Endothelial cell of umbilical vein (primary cell): ENCODE data around the gene PLEKHG4B. TPM values are rescaled to one million over a fixed set of nuclear protein-coding genes. Genes with fewer than 3 reads are reported as not detected.

ENCODE experiments used
- BruUV-seq: library from RNA; stranded (reverse); fragments of 400-500 nt; replicated peaks from 2 replicates; lab custom pipeline; 2021; lab: Mats Ljungman, UMichigan
- CTCF ChIA-PET: fragments of 300-600, 350-600 bp; sonication (Branson Sonifier 250); formaldehyde crosslinking; loops from one replicate; lab custom pipeline; 2021; ENCODE audit warnings: antibody characterized with exemption, inconsistent platforms; lab: Charles Lee
- POLR2A ChIA-PET: fragments of 300-600, 350-600 bp; sonication (Branson Sonifier 250); formaldehyde crosslinking; loops from one replicate; lab custom pipeline; 2021; ENCODE audit warnings: antibody characterized with exemption, inconsistent platforms; lab: Charles Lee
- DNase-seq: peaks from one replicate; pipeline ENCODE4 v3.0.0-alpha.2; 2011; ENCODE audit warnings: low read depth, low spot score
- FAIRE-seq: peaks from 2 replicates; lab custom pipeline; 2011; peaks lifted over from hg19 to GRCh38; lab: Jason Lieb, UNC
- H2AFZ ChIP-seq: 2 replicates; pipeline ENCODE4 v1.6.0; 2012; ENCODE audit warnings: low read depth, low read length, control low read depth, inconsistent platforms
- H3K27ac ChIP-seq: 2 replicates; pipeline ENCODE4 v1.5.1; 2011; ENCODE audit warnings: low read depth, mild to moderate bottlenecking, control low read depth, low read length, moderate library complexity; ENCODE audit not compliant: insufficient read depth
- H3K27me3 ChIP-seq, 2 experiments: 2 replicates each; pipeline versions ENCODE4 v1.6.0 to v1.6.1; 2011; ENCODE audit warnings: low read length in 2 of 2, mixed read lengths in 1 of 2; ENCODE audit not compliant: control insufficient read depth in 2 of 2, insufficient read depth in 2 of 2
- H3K36me3 ChIP-seq, 2 experiments: 2 replicates in 1 of 2; 3 replicates in 1 of 2; pipeline ENCODE4 v1.5.1; 2011; ENCODE audit warnings: low read length in 2 of 2, mild to moderate bottlenecking in 1 of 2, moderate library complexity in 1 of 2; ENCODE audit not compliant: control insufficient read depth in 2 of 2, insufficient read depth in 2 of 2; ENCODE audit errors: extremely low read depth in 1 of 2
- H3K4me1 ChIP-seq: 3 replicates; pipeline ENCODE4 v1.5.1; 2011; ENCODE audit warnings: mild to moderate bottlenecking, low read length; ENCODE audit not compliant: control insufficient read depth, insufficient read depth; ENCODE audit errors: extremely low read depth
- H3K4me2 ChIP-seq: 2 replicates; pipeline ENCODE4 v1.6.1; 2011; ENCODE audit warnings: low read length, control low read depth, mixed read lengths; ENCODE audit not compliant: insufficient read depth
- H3K4me3 ChIP-seq, 3 experiments: fragments of 200-600 bp in 1 of 3; sonication (generic), shearing (Covaris generic) in 1 of 3; replicated peaks in 1 of 3; 2 replicates each; pipeline ENCODE4 v1.5.1; 2011 to 2016; ENCODE audit warnings: control low read depth in 3 of 3, low read length in 3 of 3, mild to moderate bottlenecking in 2 of 3, inconsistent platforms in 1 of 3, low read depth in 1 of 3, moderate library complexity in 1 of 3; ENCODE audit not compliant: insufficient read depth in 1 of 3
- H3K79me2 ChIP-seq: 2 replicates; pipeline ENCODE4 v1.6.0; 2012; ENCODE audit warnings: low read length, inconsistent platforms; ENCODE audit not compliant: control insufficient read depth, insufficient read depth
- H3K9ac ChIP-seq: replicated peaks from 2 replicates; pipeline ENCODE3; 2011; ENCODE audit warnings: low read length, control low read depth; ENCODE audit not compliant: insufficient read depth; ENCODE audit errors: extremely low read depth
- H3K9me1 ChIP-seq: replicated peaks from 3 replicates; pipeline ENCODE4 v1.6.0; 2011; ENCODE audit warnings: mild to moderate bottlenecking, low read length; ENCODE audit not compliant: control insufficient read depth, insufficient read depth; ENCODE audit errors: extremely low read depth
- H3K9me3 ChIP-seq: replicated peaks from 2 replicates; pipeline ENCODE4 v1.5.1; 2012; ENCODE audit warnings: low read length, inconsistent platforms; ENCODE audit not compliant: control insufficient read depth, insufficient read depth
- H4K20me1 ChIP-seq: replicated peaks from 2 replicates; pipeline ENCODE3; 2011; ENCODE audit warnings: mild to moderate bottlenecking, low read length; ENCODE audit not compliant: control insufficient read depth, insufficient read depth; ENCODE audit errors: extremely low read depth
- CTCF ChIP-seq, 2 donors: IDR thresholded peaks; 1 replicate in 1 of 2; 2 replicates in 1 of 2; pipeline ENCODE4 v1.5.1; 2011; ENCODE audit warnings: low read length in 2 of 2, mild to moderate bottlenecking in 2 of 2, moderate library complexity in 2 of 2, control low read depth in 1 of 2, inconsistent platforms in 1 of 2, low read depth in 1 of 2; ENCODE audit not compliant: insufficient read depth in 1 of 2; ENCODE audit errors: extremely low read depth in 1 of 2
- EZH2 ChIP-seq: IDR thresholded peaks from 2 replicates; pipeline ENCODE4 v1.6.1; 2012; ENCODE audit warnings: borderline replicate concordance, low read depth, mild to moderate bottlenecking, moderate library complexity, low read length, inconsistent platforms; ENCODE audit not compliant: severe bottlenecking
- FOS ChIP-seq: IDR thresholded peaks from 2 replicates; pipeline ENCODE4 v1.6.1; 2011; ENCODE audit warnings: mild to moderate bottlenecking, low read length, moderate library complexity, borderline replicate concordance; ENCODE audit not compliant: insufficient read depth
- GATA2 ChIP-seq: IDR thresholded peaks from 2 replicates; pipeline ENCODE4 v1.7.0; 2011; ENCODE audit warnings: low read depth, mild to moderate bottlenecking, moderate library complexity, mixed read lengths, low read length; ENCODE audit not compliant: insufficient read length, insufficient read depth
- JUN ChIP-seq: IDR thresholded peaks from 2 replicates; pipeline ENCODE4 v1.6.1; 2011; ENCODE audit warnings: borderline replicate concordance, low read depth; ENCODE audit not compliant: insufficient read length, insufficient read depth
- MAX ChIP-seq: IDR thresholded peaks from 2 replicates; pipeline ENCODE4 v1.6.1; 2011; ENCODE audit not compliant: insufficient read depth, insufficient read length
- MYC ChIP-seq: IDR thresholded peaks from one replicate; pipeline ENCODE4 v1.6.1; 2011; ENCODE audit warnings: mild to moderate bottlenecking, low read depth, low read length
- POLR2A ChIP-seq: IDR thresholded peaks from 2 replicates; pipeline ENCODE4 v1.6.1; 2012; ENCODE audit warnings: low read depth, mild to moderate bottlenecking, control low read depth, low read length
- POLR2AphosphoS5 ChIP-seq: IDR thresholded peaks from 2 replicates; pipeline ENCODE4 v1.6.1; 2012; ENCODE audit warnings: low read depth, mild to moderate bottlenecking, control low read depth, low read length, moderate library complexity; ENCODE audit not compliant: insufficient read depth
- dilution Hi-C: fragments of 300-500 bp; cut with MboI; formaldehyde crosslinking; loops from one replicate; pipeline ENCODE4 v1.15.0; 2019; ENCODE audit warnings: low sequenced_read_pairs; ENCODE audit not compliant: extremely low pct_ligation_motif_present
- intact Hi-C: fragments of 100-400 bp; cut with micrococcal nuclease; formaldehyde crosslinking; loops from one replicate; pipeline ENCODE4 v1.10.0; 2022
- polyA plus RNA-seq, 4 experiments: library from polyadenylated mRNA; depleted of rRNA in 3 of 4; stranded (reverse) in 3 of 4; unstranded in 1 of 4; fragments of >200 nt; gene quantifications; 2 replicates each; pipeline versions ENCODE4 v1.2.1 to v1.2.3, GENCODE V29; 2011 to 2012; ENCODE audit warnings: missing spikeins in 1 of 4
- total RNA-seq: library from RNA; stranded (reverse); gene quantifications from 2 replicates; pipeline ENCODE4 v1.2.3, GENCODE V29; 2021

The PLEKHG4B gene
- total and polyA plus RNA-seq, 2 donors (not counting 3 experiments of a cell fraction or from before 2014, with no cell fraction given): not detected

- no peaks in the 10 kb centered on the region for H3K79me2 ChIP-seq
- H3K9me1 ChIP-seq: no peaks in the 10 kb centered on the region
- ChIA-PET CTCF (interaction anchor here (2.1 kb wide), 1 partner anchor 17 kb away, joined by 7 read pairs; no protein-coding TSS in a partner anchor), POLR2A (no interaction called here)
- no peak overlapping the region for H3K27ac ChIP-seq
- dilution Hi-C loops (no loop called here), intact Hi-C loops (no loop called here)
- FAIRE-seq: no peak
- no peak overlapping the region for H3K4me2 ChIP-seq
- no peaks in the 10 kb centered on the region for H3K36me3 ChIP-seq
- no peak overlapping the region for H3K4me3 ChIP-seq
- no peak overlapping the region for H2AFZ ChIP-seq
- no peaks in the 10 kb centered on the region for H3K9me3 ChIP-seq
- no peaks in the 10 kb centered on the region for H4K20me1 ChIP-seq
- no peak overlapping the region for H3K9ac ChIP-seq
- H3K4me1 ChIP-seq: no peaks in the 10 kb centered on the region
- no peak for DNase-seq
- BruUV-seq: no TSS peak
- H3K27me3 ChIP-seq: no peaks in the 10 kb centered on the region
- TF ChIP-seq JUN: no peak
- TF ChIP-seq EZH2: no peak
Observed at GRCh38 chr5:171801-172331, 79.9 kb downstream of the PLEKHG4B start.

GRCh38 chr5:172421-172820 lies 80.5 kb downstream of the PLEKHG4B start:
- dilution Hi-C loops: no loop called here
- FAIRE-seq: no peak
- CTCF ChIA-PET: interaction anchor here (2.1 kb wide), 1 partner anchor 16 kb away, joined by 7 read pairs; no protein-coding TSS in a partner anchor

More at GRCh38 chr5:172421-172820, 80.5 kb downstream of the PLEKHG4B start:
- Histone ChIP-seq H3K27ac (no peak overlapping the region), H3K9me1 (no peaks in the 10 kb centered on the region), H2AFZ (no peak overlapping the region), H3K36me3 (no peaks in the 10 kb centered on the region), H3K27me3 (no peaks in the 10 kb centered on the region), H3K4me3 (no peak overlapping the region), H3K4me1 (no peaks in the 10 kb centered on the region), H3K4me2 (no peak overlapping the region), H3K79me2 (no peaks in the 10 kb centered on the region), H4K20me1 (no peaks in the 10 kb centered on the region), H3K9ac (no peak overlapping the region), H3K9me3 (no peaks in the 10 kb centered on the region)
- no peak for TF ChIP-seq JUN
- no peak for TF ChIP-seq GATA2
- no peak for TF ChIP-seq MAX
- TF ChIP-seq FOS: no peak
- TF ChIP-seq CTCF (IDR thresholded peaks at IDR 0.05; ENCODE audit: extremely low read depth in 1 of 2, insufficient read depth in 1 of 2, low read depth in 1 of 2, low read length in 2 of 2): no peak
- no peak for TF ChIP-seq EZH2
- TF ChIP-seq POLR2AphosphoS5: no peak
- no peak for TF ChIP-seq MYC
- no peak for TF ChIP-seq POLR2A
- intact Hi-C loops: no loop called here
- DNase-seq: no peak
- BruUV-seq: no TSS peak
- POLR2A ChIA-PET: no interaction called here
